Measurements from ENCODE around the gene RFWD3.

The RFWD3 gene

GRCh38 chr16:74605746-74606520, 60.7 kb downstream of the RFWD3 start:
- Histone ChIP-seq H3F3A (ENCODE audit: insufficient read depth, low read length) (no peaks in the 10 kb centered on the region), H3K9ac (ENCODE audit: low read length) (peak overlapping the region; percentile 82; the same call in 1 of the 2 replicates), H3K4me2 (ENCODE audit: low read depth, low read length) (peak overlapping the region; percentile 80), H3K27me3 (replicated peaks; ENCODE audit: insufficient read depth, low read length) (no peaks in the 10 kb centered on the region), H3K36me3 (replicated peaks; ENCODE audit: insufficient read depth, low read length) (no peaks in the 10 kb centered on the region), H3K9me3 (replicated peaks; ENCODE audit: insufficient read depth, low read length) (no peaks in the 10 kb centered on the region), H2AFZ (ENCODE audit: low read length) (0 out of 2 replicates have a peak overlapping the region, but pooled peaks have one; percentile 81), H3K4me3 (ENCODE audit: low read length) (peak overlapping the region; percentile 76), H3K9me2 (replicated peaks; ENCODE audit: insufficient read depth, low read length) (no peaks in the 10 kb centered on the region), H3K79me2 (ENCODE audit: low read length) (peaks cover 57% of the 10 kb centered on the region), H3K27ac (ENCODE audit: low read length) (peak overlapping the region; percentile 68; the same call in 1 of the 2 replicates), H4K20me1 (ENCODE audit: insufficient read depth, low read length) (no peaks in the 10 kb centered on the region), H3K4me1 (ENCODE audit: low read length) (no peaks in the 10 kb centered on the region)
- no peak for DNase-seq
- no peak for TF ChIP-seq CTCF (IDR thresholded peaks at IDR 0.05; ENCODE audit: low read length)
- TF ChIP-seq EZH2phosphoT487 (IDR thresholded peaks at IDR 0.05; ENCODE audit: low read length): no peak
- no peak for TF ChIP-seq EZH2 (optimal IDR thresholded peaks at IDR 0.05; ENCODE audit: low read depth, low read length)

- Histone ChIP-seq H3K4me2 (ENCODE audit: low read depth, low read length) (peak overlapping the region; percentile 80), H3K4me1 (ENCODE audit: low read length) (no peaks in the 10 kb centered on the region), H3K27me3 (replicated peaks; ENCODE audit: insufficient read depth, low read length) (no peaks in the 10 kb centered on the region), H2AFZ (ENCODE audit: low read length) (no peak overlapping the region), H3K4me3 (ENCODE audit: low read length) (peak overlapping the region; percentile 76), H3K9ac (ENCODE audit: low read length) (peak overlapping the region; percentile 82; the same call in 1 of the 2 replicates), H3F3A (ENCODE audit: insufficient read depth, low read length) (no peaks in the 10 kb centered on the region), H3K36me3 (replicated peaks; ENCODE audit: insufficient read depth, low read length) (no peaks in the 10 kb centered on the region), H3K9me2 (replicated peaks; ENCODE audit: insufficient read depth, low read length) (no peaks in the 10 kb centered on the region), H4K20me1 (ENCODE audit: insufficient read depth, low read length) (no peaks in the 10 kb centered on the region), H3K27ac (ENCODE audit: low read length) (no peak overlapping the region), H3K79me2 (ENCODE audit: low read length) (peaks cover 63% of the 10 kb centered on the region), H3K9me3 (replicated peaks; ENCODE audit: insufficient read depth, low read length) (no peaks in the 10 kb centered on the region)
- no peak for DNase-seq
- TF ChIP-seq EZH2 (optimal IDR thresholded peaks at IDR 0.05; ENCODE audit: low read depth, low read length) (no peak), CTCF (IDR thresholded peaks at IDR 0.05; ENCODE audit: low read length) (no peak), EZH2phosphoT487 (IDR thresholded peaks at IDR 0.05; ENCODE audit: low read length) (no peak)
Observed at GRCh38 chr16:74605332-74605731, 61.3 kb downstream of the RFWD3 start.

- no peak overlapping the region for H3K9ac ChIP-seq (ENCODE audit: low read length)
- H3K9me2 ChIP-seq (replicated peaks; ENCODE audit: insufficient read depth, low read length): no peaks in the 10 kb centered on the region
- H2AFZ ChIP-seq (ENCODE audit: low read length): no peak overlapping the region
- H4K20me1 ChIP-seq (ENCODE audit: insufficient read depth, low read length): no peaks in the 10 kb centered on the region
- no peak for DNase-seq
- H3F3A ChIP-seq (ENCODE audit: insufficient read depth, low read length): no peaks in the 10 kb centered on the region
- no peak for TF ChIP-seq CTCF (IDR thresholded peaks at IDR 0.05; ENCODE audit: low read length)
- TF ChIP-seq EZH2 (optimal IDR thresholded peaks at IDR 0.05; ENCODE audit: low read depth, low read length): no peak
- no peak for TF ChIP-seq EZH2phosphoT487 (IDR thresholded peaks at IDR 0.05; ENCODE audit: low read length)
- peaks cover 76% of the 10 kb centered on the region for H3K79me2 ChIP-seq (ENCODE audit: low read length)
- H3K4me3 ChIP-seq (ENCODE audit: low read length): no peak overlapping the region
- H3K4me1 ChIP-seq (ENCODE audit: low read length): no peaks in the 10 kb centered on the region
- no peak overlapping the region for H3K27ac ChIP-seq (ENCODE audit: low read length)
- H3K36me3 ChIP-seq (replicated peaks; ENCODE audit: insufficient read depth, low read length): no peaks in the 10 kb centered on the region
- H3K27me3 ChIP-seq (replicated peaks; ENCODE audit: insufficient read depth, low read length): no peaks in the 10 kb centered on the region
- no peak overlapping the region for H3K4me2 ChIP-seq (ENCODE audit: low read depth, low read length)
- no peaks in the 10 kb centered on the region for H3K9me3 ChIP-seq (replicated peaks; ENCODE audit: insufficient read depth, low read length)
Observed at GRCh38 chr16:74603848-74604247, 62.8 kb downstream of the RFWD3 start.
